Measurements from ENCODE around the gene ADAMTSL3.
"Not testable (repeated sequence)": the region's sequence is repeated elsewhere in the genome, so short reads cannot be mapped to it uniquely, and the experiment has no call there.

DNA sequence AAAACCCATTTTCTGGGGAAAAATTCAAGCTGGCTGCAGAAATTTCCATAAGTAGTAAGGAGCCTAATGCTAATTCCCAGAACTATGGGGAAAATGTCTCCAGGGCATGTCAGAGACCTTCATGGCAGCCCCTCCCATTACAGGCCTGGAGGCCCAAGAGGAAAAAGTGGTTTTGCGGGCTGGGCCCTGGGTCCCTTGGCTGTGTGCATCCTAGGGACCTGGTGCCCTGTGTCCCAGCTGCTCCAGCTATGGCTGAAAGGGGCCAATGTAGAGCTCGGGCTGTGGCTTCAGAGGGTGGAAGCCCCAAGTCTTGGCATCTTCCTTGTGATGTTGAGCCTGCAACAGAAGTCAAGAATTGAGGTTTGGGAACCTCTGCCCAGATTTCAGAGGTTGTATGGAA, 48.4 kb downstream of the ADAMTSL3 start:
- TF ChIP-seq, protein P1, sequence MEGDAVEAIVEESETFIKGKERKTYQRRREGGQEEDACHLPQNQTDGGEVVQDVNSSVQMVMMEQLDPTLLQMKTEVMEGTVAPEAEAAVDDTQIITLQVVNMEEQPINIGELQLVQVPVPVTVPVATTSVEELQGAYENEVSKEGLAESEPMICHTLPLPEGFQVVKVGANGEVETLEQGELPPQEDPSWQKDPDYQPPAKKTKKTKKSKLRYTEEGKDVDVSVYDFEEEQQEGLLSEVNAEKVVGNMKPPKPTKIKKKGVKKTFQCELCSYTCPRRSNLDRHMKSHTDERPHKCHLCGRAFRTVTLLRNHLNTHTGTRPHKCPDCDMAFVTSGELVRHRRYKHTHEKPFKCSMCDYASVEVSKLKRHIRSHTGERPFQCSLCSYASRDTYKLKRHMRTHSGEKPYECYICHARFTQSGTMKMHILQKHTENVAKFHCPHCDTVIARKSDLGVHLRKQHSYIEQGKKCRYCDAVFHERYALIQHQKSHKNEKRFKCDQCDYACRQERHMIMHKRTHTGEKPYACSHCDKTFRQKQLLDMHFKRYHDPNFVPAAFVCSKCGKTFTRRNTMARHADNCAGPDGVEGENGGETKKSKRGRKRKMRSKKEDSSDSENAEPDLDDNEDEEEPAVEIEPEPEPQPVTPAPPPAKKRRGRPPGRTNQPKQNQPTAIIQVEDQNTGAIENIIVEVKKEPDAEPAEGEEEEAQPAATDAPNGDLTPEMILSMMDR (IDR thresholded peaks at IDR 0.05; ENCODE audit: low read depth, low read length, missing input control) = not testable (repeated sequence)
- not testable (repeated sequence) for TF ChIP-seq GABPA (IDR thresholded peaks at IDR 0.05 in 1 of 2, conservative IDR thresholded peaks at IDR 0.05 in 1 of 2); SP1 (IDR thresholded peaks at IDR 0.05); RAD21 (IDR thresholded peaks at IDR 0.05)
